ENCODE data around the gene OR51L1. TPM values are rescaled to one million over a fixed set of nuclear protein-coding genes. Genes with fewer than 3 reads are reported as not detected.

Gene OR51L1
- total and polyA plus RNA-seq, 8 donors, result not detected

GRCh38 chr11:4962816-4963215, 31.8 kb upstream of the OR51L1 start:
- 55 to 68% methylated on average over 1 of the region's 1 CpG for WGBS, 2 donors
- Histone ChIP-seq H3K9me3 (no peaks in the 10 kb centered on the region), H3K4me1 (no peaks in the 10 kb centered on the region), H3K27me3 (no peaks in the 10 kb centered on the region), H3K27ac (no peak overlapping the region), H3K4me3 (no peak overlapping the region), H3K36me3 (no peaks in the 10 kb centered on the region)
- ATAC-seq, result peak in 1 of 4 donors; percentile 27
- DNase-seq, result no peak
- TF ChIP-seq, protein P1, sequence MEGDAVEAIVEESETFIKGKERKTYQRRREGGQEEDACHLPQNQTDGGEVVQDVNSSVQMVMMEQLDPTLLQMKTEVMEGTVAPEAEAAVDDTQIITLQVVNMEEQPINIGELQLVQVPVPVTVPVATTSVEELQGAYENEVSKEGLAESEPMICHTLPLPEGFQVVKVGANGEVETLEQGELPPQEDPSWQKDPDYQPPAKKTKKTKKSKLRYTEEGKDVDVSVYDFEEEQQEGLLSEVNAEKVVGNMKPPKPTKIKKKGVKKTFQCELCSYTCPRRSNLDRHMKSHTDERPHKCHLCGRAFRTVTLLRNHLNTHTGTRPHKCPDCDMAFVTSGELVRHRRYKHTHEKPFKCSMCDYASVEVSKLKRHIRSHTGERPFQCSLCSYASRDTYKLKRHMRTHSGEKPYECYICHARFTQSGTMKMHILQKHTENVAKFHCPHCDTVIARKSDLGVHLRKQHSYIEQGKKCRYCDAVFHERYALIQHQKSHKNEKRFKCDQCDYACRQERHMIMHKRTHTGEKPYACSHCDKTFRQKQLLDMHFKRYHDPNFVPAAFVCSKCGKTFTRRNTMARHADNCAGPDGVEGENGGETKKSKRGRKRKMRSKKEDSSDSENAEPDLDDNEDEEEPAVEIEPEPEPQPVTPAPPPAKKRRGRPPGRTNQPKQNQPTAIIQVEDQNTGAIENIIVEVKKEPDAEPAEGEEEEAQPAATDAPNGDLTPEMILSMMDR (IDR thresholded peaks at IDR 0.05), result no peak
- intact Hi-C loops (cut with DNase I), result no loop called here
- FAIRE-seq, result no peak

GRCh38 chr11:4975436-4975835, 19.2 kb upstream of the OR51L1 start:
- TF ChIP-seq, protein P1 (IDR thresholded peaks at IDR 0.05), result no peak
- FAIRE-seq, result no peak
- DNase-seq, result no peak
- Histone ChIP-seq H3K4me3 (no peak overlapping the region), H3K4me1 (no peaks in the 10 kb centered on the region), H3K36me3 (no peaks in the 10 kb centered on the region), H3K27ac (no peak overlapping the region), H3K9me3 (no peaks in the 10 kb centered on the region), H3K27me3 (no peaks in the 10 kb centered on the region)
- ATAC-seq, result no peak
- 84 to 89% methylated on average over 5 of the region's 5 CpGs for WGBS, 2 donors
- intact Hi-C loops (cut with DNase I), result no loop called here

DNA sequence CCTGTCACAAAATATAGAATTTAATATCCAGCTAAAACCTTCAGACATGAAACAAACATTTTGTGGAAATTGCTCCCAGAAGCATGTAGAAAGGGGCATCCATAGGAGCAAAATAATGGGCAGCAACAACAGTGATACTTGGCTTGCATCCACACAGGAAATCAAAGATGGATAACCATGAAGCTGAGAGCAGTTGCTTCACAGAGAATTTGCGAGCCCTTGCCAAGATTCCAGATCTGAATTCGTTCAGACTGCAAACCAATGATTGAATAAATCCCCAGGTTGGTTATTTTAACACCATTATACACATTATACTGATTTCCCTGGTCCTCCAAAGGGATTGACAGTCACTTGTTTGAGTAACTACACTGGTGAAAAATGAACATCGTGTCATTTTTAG, 15.6 kb upstream of the OR51L1 start:
- FAIRE-seq, result no peak
- TF ChIP-seq, protein P1 (IDR thresholded peaks at IDR 0.05), result no peak
- Histone ChIP-seq H3K4me3 (no peak overlapping the region), H3K27ac (no peak overlapping the region), H3K4me1 (peaks cover 0 to 6% (median 0%) of the 10 kb centered on the region in 3 donors), H3K36me3 (no peaks in the 10 kb centered on the region), H3K9me3 (no peaks in the 10 kb centered on the region), H3K27me3 (no peaks in the 10 kb centered on the region)
- no peak for ATAC-seq
- intact Hi-C loops (cut with DNase I), result no loop called here
- DNase-seq, result no peak
- WGBS, 2 donors, result 50 to 54% methylated on average over 3 of the region's 3 CpGs

DNA sequence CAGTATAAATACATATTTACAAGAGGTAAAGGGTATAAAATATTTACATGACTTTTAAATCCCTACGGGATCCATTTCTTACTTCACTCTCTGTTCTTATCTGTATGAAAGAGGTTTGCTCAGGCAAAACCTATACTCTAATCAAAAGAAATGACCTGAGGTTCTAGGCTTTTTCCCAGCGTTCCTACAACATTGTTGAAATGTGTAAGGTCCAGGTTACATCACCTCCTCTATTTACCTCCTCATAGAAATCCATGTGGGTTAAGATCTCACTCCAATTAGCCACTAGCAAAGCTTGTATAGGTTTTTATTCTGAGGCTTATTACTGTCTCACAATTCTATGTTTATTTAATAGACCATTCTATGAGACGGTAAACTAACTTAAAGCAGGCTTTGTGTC, 12.0 kb upstream of the OR51L1 start:
- H3K9me3 ChIP-seq, result no peaks in the 10 kb centered on the region
- TF ChIP-seq, protein P1 (IDR thresholded peaks at IDR 0.05), result no peak
- no peak for ATAC-seq
- H3K27ac ChIP-seq, result no peak overlapping the region
- H3K4me3 ChIP-seq, result no peak overlapping the region
- 61 to 72% methylated on average over 3 of the region's 3 CpGs for WGBS, 2 donors
- intact Hi-C loops (cut with DNase I), result no loop called here
- peaks cover 0 to 7% (median 0%) of the 10 kb centered on the region in 3 donors for H3K4me1 ChIP-seq
- H3K27me3 ChIP-seq, result no peaks in the 10 kb centered on the region
- DNase-seq, result no peak
- no peak for FAIRE-seq
- H3K36me3 ChIP-seq, result no peaks in the 10 kb centered on the region

- no peak for FAIRE-seq
- Histone ChIP-seq H3K4me3 (no peak overlapping the region), H3K36me3 (no peaks in the 10 kb centered on the region), H3K9me3 (no peaks in the 10 kb centered on the region), H3K27ac (no peak overlapping the region), H3K4me1 (peaks cover 0 to 7% (median 0%) of the 10 kb centered on the region in 3 donors), H3K27me3 (no peaks in the 10 kb centered on the region)
- TF ChIP-seq, protein P1 (IDR thresholded peaks at IDR 0.05), result no peak
- intact Hi-C loops (cut with DNase I), result no loop called here
- WGBS, 2 donors, result 22 to 23% methylated on average over 6 of the region's 6 CpGs
- peak in 1 of 6 donors; percentile 12 for DNase-seq
- ATAC-seq, result peak; percentile 77 to 90 (median 84)
Measured at GRCh38 chr11:4983841-4984240, 10.8 kb upstream of the OR51L1 start.

Data from pancreas (tissue), 10 donors.